Upper lobe of left lung (tissue), 4 donors: ENCODE measurements around the gene CA5A.

Experiments used
- CTCF ChIP-seq, 6 experiments: fragments of 450-650 bp in 4 of 6; fragments of 200-600 bp in 2 of 6; sonication (generic) in 2 of 6; IDR thresholded peaks; one replicate each; pipeline ENCODE4 v1.5.1; 2016 to 2019; ENCODE audit warnings: antibody characterized with exemption in 6 of 6
- POLR2A ChIP-seq, 4 donors: fragments of 450-650 bp; IDR thresholded peaks; one replicate each; pipeline ENCODE4 v1.5.1; 2016 to 2017; ENCODE audit warnings: antibody characterized with exemption in 4 of 4, mild to moderate bottlenecking in 2 of 4

- no peak for TF ChIP-seq CTCF (IDR thresholded peaks at IDR 0.05)
- no peak for TF ChIP-seq POLR2A (IDR thresholded peaks at IDR 0.05)
Measured at GRCh38 chr16:87844120-87844733, 92.1 kb downstream of the CA5A start.
